ENCODE measurements around the gene DYRK2.
"Not testable (repeated sequence)": the region's sequence is repeated elsewhere in the genome, so short reads cannot be mapped to it uniquely, and the experiment has no call there.

The DYRK2 gene

DNA sequence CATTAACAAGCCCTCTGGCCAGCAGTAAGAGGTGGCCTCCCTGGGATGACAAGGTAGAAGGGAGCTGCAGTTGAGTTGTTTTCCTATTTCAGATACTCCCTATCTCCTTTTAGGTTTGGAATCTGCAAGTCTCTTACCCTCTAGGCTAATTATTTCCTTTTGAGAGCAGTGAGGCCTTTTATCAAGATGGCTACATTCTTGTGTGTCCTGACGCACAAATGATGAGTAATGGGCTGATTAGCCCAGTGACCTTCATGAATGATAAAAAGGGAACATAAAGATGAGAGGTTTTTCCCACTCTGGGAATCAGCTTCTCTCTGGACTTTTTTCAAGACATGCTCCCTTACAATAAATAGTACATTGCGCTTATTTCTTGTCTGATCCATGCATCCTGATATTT is 22.9 kb downstream of the DYRK2 start:
- DNase-seq (ENCODE audit: low read depth): peak; percentile 95

DNA sequence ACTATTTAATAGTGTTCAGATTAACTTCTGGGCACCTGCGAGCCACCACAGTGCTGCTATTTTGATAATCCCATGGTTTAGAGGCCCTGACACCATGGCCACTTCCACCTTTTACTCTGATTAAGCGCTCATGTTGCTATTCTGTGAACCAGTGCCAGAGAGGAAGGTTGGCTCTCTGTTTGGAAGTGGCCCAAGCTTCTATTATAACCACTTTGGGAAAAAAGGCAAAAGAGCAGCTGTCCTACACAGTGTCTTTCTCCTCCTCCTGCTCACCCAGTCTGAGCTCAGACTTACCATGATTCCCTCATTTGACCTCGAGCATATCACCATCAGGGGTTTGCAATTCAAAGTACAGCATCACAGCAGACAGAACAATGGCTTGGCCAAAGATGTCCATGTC is 23.3 kb downstream of the DYRK2 start:
- peak; percentile 45 for DNase-seq (ENCODE audit: low read depth)

- DNase-seq (ENCODE audit: low read depth): not testable (repeated sequence)
These were observed 24.0 kb downstream of the DYRK2 start for GRCh38 chr12:67672507-67672906.

- DNase-seq (ENCODE audit: low read depth): not testable (repeated sequence)
These were observed 25.0 kb downstream of the DYRK2 start for GRCh38 chr12:67673509-67673908.

GRCh38 chr12:67674417-67674816 is 25.9 kb downstream of the DYRK2 start:
- no peak for DNase-seq (ENCODE audit: low read depth)

GRCh38 chr12:67676624-67677023 is 28.1 kb downstream of the DYRK2 start:
- peak; percentile 26 for DNase-seq (ENCODE audit: low read depth)

DNA sequence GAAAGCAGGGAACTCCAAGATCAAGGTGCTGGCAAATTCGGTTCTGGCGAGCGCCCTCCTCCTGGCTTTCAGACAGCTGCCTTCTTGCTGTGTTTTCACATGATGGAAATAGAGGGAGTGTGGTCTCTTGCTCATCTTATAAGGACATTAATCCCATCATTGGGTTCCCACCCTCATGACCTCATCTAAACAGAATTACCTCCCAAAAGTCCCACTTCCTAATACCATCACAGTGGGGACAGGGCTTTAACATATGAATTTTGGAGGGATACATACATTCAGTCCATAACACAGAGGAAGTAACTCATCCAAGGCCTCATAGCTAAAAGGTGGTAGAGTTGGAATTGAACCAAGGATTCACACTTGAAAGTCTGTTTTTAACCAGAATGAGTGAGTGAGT is 28.6 kb downstream of the DYRK2 start:
- peak; percentile 43 for DNase-seq (ENCODE audit: low read depth)

- peak; percentile 98 for DNase-seq (ENCODE audit: low read depth)
These were observed 32.7 kb downstream of the DYRK2 start for GRCh38 chr12:67681105-67681778.

DNA sequence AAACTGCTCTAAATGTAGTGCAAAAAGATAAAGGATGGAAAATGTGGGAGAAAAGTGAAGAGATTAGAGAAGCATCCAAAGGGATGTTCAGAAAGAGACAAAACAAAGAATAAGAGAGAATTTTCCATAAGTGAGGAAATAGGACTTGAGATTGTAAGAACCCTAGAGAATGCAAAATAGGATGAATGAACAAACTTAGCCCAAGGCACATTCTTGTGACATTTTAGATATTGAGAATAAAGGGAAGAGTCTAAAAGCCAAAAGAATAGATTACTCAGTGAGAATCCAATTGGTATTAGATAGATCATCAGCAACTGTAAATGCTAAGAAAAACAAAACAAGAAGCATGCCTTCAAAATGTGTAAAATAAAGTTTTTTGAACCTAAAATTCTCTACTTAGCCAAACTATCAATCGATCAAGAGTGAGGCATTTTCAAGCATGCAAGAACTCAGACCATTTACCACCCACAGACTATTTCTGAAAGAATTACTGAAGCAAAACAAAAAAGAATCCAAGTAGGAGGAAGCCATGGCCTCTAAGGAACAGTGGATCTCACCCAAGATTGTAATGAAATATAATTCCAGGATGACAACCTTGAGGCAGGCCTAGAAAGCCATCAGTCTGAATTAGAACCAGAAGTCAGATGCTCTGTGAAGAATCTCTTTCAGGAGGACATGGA is 33.5 kb downstream of the DYRK2 start:
- DNase-seq (ENCODE audit: low read depth): peak; percentile 54

DNA sequence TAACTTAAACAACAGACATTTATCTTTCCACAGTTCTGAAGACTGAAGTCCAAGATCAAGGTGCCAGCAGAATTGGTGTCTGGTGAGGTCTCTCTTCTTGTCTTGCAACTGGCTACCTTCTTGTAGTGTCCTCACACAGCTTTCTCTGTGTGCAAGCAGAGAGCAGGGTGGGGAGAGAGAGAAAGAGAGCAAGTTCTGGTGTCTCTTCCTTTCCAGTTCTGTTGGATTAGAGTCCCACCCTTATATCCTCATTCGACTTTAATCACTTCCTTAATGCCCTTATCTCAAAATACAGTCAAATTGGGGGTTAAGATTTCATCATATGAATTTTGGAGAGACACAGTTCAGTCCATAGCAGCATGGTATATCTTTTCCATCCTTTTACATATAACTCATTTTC is 40.8 kb downstream of the DYRK2 start:
- DNase-seq (ENCODE audit: low read depth): no peak

DNA sequence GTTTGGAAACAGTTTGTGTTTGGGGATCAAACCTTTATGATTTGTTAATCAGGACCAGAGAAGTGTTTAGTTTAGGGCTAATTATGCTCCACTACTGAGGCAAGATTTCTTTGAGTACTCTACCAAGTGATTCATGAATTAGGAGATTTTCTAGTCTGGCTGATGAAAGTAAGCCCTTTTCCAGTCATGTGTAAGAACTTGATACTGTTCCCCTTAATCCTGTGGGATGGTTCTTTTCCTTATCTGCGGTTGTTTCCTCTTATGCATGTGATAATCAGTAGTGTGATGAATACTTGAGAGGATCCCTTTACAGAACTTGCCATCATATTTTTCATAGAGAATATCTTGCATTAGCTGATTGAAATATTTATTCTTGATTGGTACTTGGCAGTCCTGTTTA is 42.1 kb downstream of the DYRK2 start:
- DNase-seq (ENCODE audit: low read depth): no peak

DNA sequence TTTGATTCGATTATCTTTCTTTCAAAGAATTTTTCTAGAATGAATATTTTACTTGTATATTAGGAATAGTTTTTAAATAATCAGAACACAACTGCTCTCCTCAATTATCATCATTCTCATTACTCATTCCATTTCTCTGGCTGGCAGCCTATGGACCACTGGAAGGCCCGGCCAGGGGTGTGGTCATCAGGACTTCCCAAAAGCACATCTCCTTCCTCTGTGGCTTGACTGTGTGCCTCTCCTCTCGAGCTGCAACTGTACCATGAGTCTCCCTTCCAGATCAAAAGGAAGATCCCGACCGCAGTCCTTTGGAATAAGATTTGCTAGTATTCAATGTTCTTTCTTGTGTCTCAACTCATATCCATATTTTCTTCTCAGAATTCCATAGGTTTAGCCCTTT is 42.7 kb downstream of the DYRK2 start:
- DNase-seq (ENCODE audit: low read depth): no peak

DNA sequence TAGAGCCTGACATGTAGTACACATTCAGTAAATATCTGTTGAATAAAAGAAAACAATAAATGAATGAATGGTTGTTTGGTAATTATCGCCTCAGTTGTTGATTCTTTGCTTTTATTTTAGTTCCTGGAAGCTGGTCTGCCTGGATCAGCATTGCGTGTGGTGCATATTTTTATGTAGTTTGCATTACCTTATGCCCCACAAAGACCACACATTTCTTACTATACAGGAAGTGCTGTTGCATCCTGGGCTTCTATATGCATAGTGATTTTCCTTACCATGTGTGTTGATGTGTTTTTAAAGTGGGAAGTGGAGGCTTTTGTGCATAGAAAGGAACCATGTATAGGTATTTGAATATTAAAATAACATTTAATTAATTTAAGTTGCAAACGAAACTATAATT is 43.6 kb downstream of the DYRK2 start:
- no peak for DNase-seq (ENCODE audit: low read depth)

GRCh38 chr12:67692966-67693365 is 44.4 kb downstream of the DYRK2 start:
- no peak for DNase-seq (ENCODE audit: low read depth)

DNA sequence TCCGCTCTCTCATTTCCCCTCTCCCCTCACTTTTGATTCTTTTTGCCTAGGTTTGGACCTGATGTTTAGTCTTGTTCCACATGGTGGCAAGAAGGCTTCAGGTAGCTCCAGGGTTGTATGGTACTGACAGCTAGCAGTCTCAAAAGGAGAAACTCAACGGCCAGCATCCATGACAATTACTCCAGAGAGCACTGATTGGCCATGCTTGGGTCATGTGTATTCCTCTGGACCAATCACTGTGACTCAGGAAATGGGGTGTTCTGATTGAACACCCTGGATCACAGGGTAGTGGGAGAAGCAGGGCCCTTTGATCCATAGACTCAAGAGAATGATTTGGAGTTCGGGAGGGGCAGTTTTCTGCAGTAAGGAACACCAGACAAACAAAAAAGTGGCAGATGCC is 45.3 kb downstream of the DYRK2 start:
- no peak for DNase-seq (ENCODE audit: low read depth)

DNA sequence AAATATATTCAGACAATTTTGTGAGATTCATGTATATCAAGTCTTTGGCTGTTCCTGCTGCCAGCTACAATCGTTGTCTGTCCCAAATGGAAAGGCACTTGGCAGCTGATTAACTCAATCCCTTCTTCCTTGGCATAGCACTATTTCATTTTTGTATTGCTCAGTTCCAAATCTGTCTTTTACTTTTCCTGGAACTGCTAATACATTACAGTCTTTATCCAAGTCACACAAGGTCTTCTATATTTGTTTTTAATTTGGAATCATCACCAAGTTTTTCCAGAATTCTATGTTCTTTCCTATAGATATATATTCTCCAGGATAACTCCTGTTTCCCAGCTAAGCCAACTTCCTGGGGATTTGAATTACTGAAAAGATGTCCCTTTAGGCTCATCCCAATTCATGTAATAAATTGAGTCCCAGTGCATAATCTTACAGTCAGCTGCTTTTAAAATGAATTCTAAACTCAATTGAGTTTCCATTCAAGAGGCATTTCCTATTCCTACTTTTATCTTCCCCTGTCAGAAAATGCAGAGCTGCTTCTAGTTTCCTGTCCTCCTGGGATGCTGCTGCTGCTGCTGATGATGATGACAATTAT is 45.9 kb downstream of the DYRK2 start:
- DNase-seq (ENCODE audit: low read depth): no peak

DNA sequence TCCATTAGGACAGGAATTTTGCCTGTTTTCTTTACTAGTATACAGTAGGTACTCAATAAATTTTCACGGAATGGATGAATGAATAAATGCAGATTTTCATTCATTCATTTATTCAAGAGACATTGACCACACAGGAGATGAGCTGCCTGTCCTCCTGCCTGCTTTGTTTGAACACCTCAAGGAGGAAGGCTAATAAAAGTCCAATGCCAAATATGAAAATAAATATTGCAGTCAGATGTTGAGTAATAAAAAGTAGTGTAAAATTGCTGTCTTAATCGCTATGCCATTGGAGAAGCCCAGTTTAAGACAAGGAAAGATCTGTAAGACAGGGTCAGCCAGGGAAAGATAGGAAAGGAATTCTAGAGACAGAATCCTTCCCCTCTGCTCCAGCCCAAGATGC is 47.4 kb downstream of the DYRK2 start:
- DNase-seq (ENCODE audit: low read depth): no peak

DNA sequence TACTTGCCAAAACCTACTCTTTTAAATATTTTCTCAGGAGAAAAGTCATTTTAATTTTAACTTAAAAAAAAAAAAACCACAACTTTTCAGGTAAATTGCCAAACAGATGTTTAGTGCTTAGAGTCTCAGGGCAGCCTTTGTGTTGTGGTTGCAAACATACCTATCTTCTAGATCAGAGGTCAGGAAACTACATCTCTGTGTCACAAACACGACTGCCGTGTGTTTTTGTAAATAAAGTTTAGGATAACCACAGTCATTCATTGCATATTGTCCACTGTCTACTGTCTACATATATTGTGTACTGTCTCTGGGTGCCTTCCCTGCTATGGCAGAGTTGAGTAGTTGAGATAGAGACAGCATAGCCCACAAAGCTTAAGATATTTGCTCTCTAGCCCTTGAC is 48.9 kb downstream of the DYRK2 start:
- no peak for DNase-seq (ENCODE audit: low read depth)

GRCh38 chr12:67697967-67698366 is 49.4 kb downstream of the DYRK2 start:
- DNase-seq (ENCODE audit: low read depth): peak; percentile 50

DNA sequence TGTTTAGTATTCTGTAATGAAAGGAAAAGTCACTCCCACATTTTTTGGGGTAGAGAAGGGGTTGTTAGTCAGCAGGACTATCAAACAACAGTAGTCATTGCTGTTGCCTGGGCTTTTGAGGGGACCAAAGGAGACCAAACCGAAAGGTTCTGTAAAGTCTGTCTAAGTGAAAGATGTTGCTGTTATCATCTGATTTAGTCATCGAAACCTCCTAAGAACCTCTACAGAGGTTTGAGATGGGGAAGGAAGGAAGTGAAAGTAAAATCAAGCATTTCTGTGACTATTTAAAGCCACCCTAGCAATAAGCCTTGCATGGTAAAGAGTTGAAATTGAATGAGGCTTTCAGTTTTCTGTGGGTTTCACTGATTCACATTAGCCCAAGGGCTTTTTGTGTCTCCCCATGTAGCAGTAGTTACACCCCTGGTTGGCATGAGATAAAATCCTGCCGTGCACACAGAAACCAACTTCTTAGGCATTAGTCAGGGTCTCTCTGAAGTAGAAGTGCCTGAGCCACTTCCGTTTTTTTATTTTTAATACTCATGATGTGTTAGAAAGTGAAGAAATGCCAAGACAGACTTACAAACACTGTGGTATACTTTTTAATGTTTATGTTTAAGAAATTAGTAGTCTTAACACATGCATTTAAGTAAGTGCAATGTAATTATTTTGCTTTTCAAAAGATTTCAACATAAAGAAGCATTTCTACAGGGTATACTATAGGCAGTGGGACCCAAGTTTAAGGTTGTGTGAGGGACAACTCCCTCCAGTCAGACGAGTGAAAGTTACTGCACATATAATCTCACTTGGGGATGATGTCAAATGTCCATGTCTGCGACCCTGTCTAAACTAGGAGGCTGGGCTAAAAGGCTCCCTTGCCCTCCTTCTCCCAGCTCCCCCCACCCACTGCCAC is 50.4 kb downstream of the DYRK2 start:
- DNase-seq (ENCODE audit: low read depth): peak; percentile 88

DNA sequence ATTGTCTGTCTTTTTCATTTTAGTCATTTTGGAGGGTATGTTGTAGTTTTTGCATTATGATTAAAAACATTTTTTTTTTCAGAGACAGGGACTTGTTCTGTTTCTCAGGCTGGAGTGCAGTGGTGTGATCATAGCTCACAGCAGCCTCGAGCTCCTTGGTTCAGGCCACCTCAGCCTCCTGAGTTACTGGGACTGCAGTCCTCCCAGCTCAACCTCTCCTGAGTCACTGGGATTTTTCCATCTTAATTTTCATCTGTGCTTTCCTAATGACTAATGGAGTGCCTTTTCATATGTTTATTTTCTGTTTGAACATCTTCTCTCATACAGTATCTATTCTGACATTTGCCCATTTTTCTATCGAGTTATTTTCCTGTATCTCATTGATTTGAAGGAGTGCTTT is 52.6 kb downstream of the DYRK2 start:
- DNase-seq (ENCODE audit: low read depth): peak; percentile 85

- no peak for DNase-seq (ENCODE audit: low read depth)
These were observed 53.6 kb downstream of the DYRK2 start for GRCh38 chr12:67702136-67702535.

- DNase-seq (ENCODE audit: low read depth): no peak
These were observed 55.5 kb downstream of the DYRK2 start for GRCh38 chr12:67704071-67704470.
